GM12801 (cell line): ENCODE measurements around the gene CPNE7.

Source experiments
- TF ChIP-seq, protein P1 (sequence below): IDR thresholded peaks from one replicate; pipeline ENCODE4 v1.5.1; 2011; ENCODE audit warnings: control low read depth; ENCODE audit not compliant: insufficient read length; ENCODE audit errors: extremely low read depth

CPNE7 gene

DNA sequence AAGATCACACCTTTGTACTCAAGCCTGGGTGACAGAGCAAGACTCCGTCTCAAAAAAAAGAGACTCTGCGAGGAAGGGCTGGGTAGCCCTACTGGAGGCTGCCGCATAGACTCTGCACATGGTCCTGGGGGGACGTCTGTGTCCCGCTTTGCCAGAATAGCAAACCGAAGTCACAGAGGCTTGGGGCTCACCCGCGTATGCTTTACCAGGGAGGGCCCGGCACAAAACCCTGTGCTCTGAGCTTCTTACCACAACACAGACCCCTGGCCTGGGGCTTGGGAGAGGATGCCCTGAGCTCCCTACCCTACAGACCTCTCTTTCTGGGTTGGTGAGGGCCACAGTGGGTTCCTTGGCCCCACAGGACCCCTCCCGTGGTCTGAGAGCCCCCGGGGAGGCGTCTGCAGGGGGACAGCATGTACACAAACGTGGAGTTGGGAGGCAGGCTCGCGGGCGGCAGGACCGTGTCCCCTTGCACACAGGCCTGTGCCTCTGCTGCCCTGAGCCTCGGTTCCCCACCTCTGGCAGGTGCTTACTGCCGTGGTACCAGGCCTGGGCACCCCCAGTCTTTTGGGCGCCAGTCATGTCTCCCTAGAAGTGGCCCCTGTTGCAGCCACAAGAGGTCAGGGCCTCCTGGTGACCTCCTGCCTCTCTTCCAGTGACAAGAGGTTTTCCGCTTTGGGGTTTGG, 13.8 kb downstream of the CPNE7 start:
- TF ChIP-seq, protein P1, sequence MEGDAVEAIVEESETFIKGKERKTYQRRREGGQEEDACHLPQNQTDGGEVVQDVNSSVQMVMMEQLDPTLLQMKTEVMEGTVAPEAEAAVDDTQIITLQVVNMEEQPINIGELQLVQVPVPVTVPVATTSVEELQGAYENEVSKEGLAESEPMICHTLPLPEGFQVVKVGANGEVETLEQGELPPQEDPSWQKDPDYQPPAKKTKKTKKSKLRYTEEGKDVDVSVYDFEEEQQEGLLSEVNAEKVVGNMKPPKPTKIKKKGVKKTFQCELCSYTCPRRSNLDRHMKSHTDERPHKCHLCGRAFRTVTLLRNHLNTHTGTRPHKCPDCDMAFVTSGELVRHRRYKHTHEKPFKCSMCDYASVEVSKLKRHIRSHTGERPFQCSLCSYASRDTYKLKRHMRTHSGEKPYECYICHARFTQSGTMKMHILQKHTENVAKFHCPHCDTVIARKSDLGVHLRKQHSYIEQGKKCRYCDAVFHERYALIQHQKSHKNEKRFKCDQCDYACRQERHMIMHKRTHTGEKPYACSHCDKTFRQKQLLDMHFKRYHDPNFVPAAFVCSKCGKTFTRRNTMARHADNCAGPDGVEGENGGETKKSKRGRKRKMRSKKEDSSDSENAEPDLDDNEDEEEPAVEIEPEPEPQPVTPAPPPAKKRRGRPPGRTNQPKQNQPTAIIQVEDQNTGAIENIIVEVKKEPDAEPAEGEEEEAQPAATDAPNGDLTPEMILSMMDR = no peak

DNA sequence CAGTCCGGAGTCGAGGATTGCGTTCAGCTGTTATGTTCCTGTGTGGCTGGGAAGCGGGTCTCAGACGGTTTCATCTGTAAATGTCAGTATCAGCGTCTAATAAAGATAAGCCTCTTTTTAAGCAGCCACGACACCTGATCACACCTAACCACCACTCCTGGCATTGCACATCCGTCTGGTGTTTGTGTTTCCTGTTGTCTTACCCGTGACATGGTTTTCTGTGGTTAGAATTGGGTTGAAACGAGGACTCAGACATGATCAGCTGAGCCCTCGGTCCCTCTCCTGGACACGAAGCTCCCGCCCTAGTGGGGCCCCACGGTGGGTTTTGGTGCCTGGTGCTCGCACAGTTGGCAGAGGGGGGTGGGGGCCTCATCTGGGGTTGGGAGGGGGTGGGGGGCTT, 18.3 kb downstream of the CPNE7 start:
- TF ChIP-seq, protein P1 = no peak

DNA sequence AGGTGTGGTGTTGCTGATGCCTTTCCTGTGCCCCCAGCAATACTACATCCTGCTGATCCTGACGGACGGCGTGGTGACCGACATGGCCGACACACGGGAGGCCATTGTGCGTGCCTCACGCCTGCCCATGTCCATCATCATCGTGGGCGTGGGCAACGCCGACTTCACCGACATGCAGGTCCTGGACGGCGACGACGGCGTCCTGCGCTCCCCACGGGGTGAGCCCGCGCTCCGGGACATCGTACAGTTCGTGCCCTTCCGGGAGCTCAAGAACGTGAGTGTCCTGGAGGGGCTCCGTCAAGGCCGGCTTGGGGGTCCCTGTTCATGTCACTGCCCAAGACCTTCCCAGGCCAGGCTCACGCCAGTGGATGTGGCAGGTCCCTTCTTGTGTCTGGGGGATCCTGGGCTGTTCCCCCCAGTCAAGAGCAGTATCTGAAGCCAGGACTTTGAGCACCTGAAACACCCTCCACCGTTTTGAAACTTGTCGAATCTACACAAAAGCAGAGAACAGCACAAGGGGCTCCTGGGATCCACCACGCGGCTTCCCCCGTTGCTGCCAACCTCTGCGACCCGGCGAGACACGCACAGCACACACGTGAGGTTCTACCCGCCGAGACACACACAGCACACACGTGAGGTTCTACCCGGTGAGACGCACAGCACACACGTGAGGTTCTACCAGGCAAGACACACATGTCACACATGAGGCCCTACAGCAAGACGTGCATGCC, 19.9 kb downstream of the CPNE7 start:
- TF ChIP-seq, protein P1 = no peak

DNA sequence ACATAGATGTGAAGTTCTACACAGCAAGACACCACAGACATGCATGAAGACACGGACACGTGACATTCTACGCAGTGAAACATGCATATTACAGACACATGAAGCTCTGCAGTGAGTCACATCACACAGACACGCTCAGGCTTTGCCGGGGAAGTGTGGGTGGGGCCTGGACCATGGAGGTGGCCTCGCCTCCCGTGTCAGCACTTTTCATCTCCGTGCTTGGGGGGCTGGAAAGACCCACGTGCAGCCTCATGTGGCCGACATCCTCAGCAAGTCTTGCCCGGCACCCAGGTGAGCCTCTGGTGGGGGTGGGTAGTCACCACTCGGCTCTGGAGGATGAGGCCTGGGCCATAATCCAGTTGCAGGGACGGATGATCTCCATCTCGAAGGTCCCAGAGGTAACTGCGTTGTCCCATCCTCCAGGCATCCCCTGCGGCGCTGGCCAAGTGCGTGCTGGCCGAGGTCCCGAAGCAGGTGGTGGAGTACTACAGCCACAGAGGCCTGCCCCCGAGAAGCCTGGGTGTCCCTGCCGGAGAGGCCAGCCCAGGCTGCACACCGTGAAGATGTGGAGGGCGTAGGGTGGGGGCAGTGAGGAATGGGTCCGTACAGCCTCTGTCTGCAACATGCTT, 20.6 kb downstream of the CPNE7 start:
- TF ChIP-seq, protein P1 = no peak

DNA sequence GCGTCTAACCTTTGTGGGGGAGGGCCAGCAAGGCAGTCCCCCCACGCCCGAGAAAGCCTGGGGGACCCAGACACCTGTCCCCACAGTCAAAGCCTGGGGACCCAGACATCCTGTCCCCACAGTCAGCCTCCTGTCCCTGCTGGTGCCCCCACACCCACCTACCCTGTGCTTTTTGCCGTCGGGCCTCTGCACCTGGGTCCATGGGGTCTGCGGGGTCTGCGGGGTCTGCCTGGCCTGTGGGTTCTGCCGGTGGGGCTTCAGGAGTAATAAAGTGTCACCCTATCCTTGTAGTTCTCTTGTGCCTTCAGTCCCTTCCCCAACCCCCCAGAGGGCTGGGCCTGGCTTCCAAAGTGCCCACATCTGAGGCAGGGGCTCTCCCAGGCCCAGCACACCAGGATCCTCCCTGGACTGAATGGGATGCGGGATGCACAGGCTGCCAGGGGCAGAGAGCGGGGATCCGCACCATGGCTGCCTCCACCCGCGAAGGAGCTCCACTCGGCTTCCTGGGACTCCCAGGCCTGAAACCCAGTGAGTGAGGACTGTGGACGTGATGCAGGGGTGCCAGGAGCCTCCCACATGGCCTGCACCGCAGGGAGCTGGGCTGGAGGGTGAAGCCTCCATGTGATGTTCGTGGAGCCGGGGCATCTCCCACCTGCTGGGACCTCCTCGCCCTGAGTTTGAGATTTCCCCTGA, 21.5 kb downstream of the CPNE7 start:
- TF ChIP-seq, protein P1 = no peak

DNA sequence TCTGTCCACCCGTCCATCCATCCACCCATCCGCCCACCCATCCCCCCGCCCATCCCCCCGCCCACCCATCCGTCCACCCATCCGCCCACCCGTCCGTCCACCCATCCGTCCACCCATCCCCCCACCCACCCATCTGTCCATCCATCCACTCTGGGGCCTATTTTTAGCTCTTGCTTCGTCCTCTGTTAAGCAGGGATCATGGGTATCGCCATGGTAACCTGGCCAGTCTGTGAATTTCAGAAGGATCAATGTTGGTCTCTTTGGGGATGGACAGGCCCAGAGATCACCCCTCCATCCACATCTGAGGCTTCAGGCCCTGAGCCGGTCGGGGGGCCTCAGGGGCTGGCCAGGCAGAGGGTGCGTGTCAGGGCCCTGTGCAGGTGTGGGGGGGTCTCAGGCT, 22.6 kb downstream of the CPNE7 start:
- TF ChIP-seq, protein P1 = no peak

DNA sequence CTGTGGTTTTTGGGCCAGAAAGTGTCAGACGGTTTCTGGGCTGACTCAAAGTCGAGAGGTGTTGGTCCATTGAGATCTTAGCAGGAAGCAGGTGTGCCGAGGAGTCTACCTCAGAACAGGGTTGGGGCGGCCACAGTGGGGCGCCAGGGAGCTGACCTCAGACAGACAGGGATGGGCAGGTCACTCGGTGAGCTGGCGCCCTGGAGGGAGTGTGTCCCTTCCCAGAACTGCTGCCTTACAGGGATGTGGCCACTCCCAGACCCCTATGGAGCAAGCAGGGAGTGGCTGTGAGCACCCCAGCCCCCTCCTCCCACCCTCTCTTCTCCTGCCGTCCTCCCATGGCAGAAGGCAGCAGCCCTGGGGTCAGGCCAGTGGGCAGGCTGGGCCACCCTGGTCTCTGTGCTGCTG, 23.9 kb downstream of the CPNE7 start:
- TF ChIP-seq, protein P1 = no peak
